GM19351 (cell line): ENCODE measurements around the gene B3GALNT1.
A peak's percentile ranks its signal among the peaks of the same experiment; 100 is the strongest.

Experiments
- ATAC-seq: cut with Tn5 transposase; IDR thresholded peaks from one replicate; pipeline ENCODE4 v1.9.1; 2021; ENCODE audit warnings: mild to moderate bottlenecking, moderate library complexity; ENCODE audit not compliant: unreplicated experiment

B3GALNT1 gene, protein sequence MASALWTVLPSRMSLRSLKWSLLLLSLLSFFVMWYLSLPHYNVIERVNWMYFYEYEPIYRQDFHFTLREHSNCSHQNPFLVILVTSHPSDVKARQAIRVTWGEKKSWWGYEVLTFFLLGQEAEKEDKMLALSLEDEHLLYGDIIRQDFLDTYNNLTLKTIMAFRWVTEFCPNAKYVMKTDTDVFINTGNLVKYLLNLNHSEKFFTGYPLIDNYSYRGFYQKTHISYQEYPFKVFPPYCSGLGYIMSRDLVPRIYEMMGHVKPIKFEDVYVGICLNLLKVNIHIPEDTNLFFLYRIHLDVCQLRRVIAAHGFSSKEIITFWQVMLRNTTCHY

DNA sequence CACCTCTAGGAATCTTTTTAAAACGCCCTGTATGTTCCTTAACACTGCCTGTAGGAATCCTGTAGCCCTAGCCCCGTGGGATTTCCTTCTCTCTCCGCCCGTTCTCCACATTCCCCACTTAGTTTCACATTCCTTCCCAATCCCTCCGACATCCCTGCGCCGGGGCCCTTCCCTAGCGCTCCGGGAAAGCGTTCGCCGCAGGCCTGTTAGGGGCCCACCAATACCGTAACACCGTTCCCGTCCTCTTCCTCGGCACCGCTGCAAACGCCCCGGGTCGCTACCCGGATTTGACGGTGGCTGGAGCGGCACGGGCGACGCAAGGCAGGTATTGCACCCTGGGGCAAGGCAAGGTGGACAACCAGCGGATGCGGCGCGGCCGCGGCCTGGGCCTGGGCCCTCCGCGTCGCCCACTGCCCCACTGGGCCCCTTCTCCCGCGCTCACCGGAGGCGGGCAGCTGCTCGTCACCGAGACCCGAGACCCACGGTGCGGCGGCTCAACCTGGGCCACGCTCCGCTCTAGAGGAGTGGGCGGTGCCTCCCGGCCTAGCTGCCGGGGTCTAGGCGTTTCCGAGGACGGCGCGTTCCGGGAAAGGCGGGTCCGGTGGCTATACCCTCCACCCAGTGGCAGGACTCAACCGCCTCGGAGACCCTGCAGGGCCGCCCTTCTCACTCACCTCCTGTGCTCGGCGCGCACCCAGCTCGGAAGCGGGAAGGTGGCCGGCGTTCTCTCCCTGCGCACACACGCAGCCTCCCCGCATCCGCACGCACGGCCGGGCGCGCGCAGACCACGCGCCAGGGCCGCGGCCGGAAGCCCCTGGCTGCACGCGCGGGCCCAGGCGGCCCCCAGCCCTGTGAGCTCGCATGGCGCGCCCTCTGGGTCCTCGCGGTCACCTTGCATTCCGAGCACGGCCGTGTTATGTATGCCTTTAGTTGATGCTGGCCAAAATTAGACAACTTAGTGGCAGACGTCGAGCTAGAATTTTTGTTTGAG, at the start of gene B3GALNT1:
B3GALNT1 (minus strand) TSS at position 789 of the 991 bp plus-strand sequence. CDS start 18,595 bp downstream, outside the sequence.
- ATAC-seq: peak; percentile 67

DNA sequence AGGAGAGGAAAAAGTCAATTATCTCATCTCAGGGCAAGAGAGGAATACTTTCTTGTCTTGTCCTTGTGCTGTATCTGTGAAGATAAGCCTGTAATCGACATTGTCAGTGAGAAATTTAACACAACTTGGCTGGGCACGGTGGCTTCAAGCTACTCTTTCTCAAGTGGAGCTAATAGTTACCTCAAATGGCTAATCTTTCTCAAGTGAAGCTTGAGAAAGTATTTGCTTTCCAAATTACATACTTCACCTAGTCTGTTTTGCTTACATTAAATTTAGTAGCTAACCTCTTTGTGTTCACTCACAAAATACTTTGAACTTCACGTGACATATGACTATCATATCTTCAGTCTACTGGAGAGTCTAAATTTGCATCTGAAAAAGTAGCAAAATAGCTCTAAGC, 48.3 kb upstream of the B3GALNT1 start:
- ATAC-seq: no peak

DNA sequence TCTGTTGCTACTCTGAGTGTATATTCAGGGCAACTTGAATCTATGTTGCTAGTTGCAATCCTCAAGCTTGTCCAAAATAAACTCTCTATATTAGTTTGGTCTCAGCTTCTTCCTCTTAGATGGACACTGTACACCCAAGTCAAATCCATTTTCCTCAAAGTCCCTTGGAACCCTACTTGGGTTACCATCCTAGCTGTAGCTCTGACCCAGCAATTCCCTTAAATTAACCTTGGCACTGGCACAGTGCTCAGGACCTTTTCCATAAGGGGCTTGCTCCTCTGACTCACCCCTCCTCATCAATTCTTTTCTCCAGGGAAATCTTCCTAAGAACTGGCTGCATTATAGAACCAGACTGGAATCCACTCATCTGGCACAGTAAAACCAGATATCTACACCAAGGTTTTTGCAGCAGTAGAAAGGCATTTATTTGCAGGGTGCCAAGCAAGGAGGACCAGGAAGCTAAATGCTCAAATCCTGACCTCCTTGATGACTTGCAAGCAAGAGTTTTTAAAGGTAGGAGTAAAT, 44.9 kb upstream of the B3GALNT1 start:
- ATAC-seq: no peak

DNA sequence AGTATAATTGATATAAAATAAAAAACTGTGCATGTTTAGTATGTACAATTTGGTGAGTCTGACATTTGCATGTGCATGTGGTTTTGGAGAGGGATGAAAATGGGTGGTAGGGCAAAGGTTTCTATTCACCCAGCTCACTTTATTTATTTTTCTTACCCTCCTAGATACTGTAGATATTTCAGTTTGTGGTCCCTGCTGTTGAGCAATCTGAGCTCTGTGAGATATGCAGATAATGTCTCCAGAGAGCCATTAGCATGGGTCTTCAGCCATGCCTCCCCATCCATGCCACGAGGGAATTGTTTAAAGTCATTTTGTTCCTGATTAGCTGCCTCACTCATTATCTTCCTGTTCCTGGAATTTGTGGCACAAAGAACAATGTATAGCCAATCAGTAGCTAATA, 44.4 kb upstream of the B3GALNT1 start:
- ATAC-seq: no peak

DNA sequence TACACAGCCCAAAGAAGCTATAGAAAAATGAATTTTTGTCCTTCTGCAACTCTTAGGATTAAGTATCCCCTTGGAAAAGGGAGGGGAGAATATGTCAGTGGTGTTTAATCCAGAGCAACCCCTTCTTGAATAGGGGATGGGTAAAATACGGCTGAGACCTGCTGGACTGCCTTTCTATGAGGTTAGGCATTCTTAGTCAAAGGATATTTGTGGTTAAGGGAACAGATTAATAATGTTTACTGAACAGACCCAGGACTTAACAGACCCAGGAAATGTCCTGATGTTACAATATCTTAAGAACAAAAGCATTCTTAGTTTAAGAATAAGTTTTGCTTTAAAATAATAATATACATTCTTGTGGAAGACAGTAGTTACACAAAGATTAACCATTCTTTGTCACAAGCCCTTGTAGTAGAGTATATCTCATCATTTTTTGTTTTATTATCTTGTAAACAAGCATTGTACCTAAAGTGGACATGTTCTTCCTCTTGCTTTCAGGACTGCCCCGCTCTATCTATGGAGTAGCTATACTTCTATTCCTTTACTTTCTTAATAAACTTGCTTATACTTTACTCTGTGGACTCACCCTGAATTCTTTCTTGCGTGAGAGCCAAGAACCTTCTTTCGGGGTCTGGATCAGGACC, 43.8 kb upstream of the B3GALNT1 start:
- no peak for ATAC-seq

DNA sequence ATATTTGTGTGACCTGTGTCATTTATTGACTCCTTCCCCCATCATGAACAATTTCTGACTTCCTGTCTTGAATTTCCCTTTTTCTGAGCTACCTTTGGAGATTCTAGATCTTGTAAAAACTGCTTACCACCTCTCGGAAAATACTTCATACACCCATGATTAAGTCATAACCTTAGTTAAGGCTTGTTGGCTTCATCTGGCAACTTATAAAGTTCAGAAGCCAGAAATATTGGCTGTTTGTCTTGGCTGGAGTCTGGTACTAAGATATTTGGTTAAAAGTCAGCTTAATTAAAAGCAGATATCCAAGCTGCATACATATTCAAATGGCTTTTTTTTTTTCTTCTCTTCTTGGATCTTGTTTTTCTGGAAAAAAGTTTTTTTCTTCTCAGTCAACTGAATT, 37.3 kb upstream of the B3GALNT1 start:
- ATAC-seq: no peak

DNA sequence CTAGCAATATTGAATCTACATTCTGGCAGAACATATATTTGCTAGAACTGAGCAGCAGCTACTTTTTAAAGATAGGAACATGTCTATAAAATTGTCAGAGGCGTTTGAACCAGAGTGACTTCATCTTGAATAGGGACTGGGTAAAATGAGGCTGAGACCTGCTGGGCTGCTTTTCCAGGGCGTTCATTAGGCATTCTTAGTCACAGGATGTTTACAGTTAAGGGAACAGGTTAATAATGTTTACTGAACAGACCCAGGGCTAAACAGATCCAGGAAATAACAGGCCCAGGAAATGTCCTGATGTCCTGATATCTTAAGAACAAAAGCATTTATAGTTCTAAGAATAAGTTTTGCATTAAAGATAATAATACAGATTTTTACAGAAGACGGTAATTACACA, 34.5 kb upstream of the B3GALNT1 start:
- ATAC-seq: no peak

DNA sequence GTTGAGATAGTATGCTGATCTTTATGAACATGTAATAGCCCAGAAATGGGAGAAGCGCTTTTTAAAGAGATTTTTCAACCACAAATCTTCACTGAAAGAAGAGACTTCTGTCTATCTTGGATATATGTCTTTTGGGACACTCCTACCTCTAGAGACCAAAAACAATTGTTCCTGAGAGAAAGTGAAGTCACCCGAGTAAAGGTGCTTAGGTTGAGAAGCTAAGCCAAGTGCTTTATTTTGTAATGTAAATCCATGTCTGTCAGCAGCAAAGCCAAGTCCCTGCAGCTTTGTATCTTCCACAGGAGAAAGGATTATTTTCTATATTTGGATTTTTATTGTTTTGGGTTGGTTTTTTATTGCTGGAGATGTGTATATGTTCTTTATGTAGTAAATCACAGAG, 32.1 kb upstream of the B3GALNT1 start:
- no peak for ATAC-seq

DNA sequence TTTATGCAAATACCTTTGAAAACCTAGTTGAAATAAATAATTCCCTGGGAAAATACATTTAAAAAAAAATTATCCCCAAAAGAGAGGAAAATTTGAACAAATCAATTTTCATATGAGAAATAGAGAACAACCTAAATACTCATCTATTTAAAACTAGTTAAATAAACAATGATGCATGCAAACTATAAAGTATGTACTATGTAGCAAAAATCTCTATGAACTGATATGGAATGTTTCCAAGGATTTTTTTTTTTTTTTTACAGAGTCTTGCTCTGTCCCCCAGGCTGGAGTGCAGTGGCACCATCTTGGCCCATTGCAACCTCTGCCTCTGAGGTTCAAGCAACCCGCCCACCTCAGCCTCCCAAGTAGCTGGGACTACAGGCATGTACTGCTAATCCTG, 27.2 kb upstream of the B3GALNT1 start:
- no peak for ATAC-seq

DNA sequence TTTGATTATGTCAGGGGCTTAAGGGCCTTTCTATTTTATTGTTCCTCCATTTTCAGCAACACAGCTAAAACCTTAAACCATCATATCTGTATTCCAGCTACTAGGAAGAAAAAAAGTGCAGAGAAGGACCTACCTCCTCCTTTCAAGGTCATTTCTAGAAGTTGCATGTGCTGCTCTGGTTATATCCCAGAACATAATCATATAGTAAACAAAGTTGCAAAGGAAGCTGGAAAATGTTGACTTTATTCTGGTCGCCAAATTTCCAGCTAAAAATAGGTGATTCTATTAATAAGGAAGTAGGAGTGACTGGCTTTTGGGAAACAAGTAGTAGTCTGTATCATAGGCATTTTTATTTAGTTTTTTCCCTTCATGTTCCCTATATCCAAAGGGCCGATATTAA, 21.3 kb upstream of the B3GALNT1 start:
- ATAC-seq: no peak

DNA sequence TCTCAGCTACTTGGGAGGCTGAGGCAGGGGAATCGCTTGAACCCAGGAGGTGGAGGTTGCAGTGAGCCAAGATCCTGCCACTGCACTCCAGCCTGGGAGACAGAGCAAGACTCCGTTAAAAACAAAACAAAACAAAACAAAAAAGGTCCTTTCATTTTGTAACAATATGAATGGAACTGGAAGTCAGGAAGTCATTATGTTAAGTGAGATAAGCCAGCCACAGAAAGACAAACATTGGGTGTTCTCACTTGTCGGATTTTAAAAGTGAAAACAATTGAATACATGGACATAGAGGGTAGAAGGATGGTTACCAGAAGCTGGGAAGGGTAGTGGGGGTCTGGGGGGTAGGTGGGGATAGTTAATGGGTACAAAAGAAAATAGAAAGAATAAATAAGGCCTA, 12.5 kb upstream of the B3GALNT1 start:
- ATAC-seq: no peak

DNA sequence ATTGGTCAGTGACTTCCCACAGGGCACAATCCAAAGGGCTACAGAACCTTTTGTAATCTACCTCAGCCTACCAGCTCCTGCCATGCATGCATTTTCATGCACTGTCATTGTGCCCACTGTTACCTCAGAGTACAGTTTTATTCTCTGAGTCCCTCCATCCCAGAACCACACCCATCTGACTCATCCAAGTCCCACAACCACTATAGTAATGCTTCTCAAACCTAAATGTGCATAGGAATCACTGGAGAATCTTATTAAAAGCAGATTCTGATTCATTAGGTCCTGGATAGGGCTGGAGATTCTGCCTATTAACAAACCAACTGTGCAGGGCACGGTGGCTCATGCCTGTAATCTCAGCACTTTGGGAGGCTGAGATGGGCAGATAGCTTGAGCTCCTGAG, 3.7 kb upstream of the B3GALNT1 start:
- no peak for ATAC-seq

DNA sequence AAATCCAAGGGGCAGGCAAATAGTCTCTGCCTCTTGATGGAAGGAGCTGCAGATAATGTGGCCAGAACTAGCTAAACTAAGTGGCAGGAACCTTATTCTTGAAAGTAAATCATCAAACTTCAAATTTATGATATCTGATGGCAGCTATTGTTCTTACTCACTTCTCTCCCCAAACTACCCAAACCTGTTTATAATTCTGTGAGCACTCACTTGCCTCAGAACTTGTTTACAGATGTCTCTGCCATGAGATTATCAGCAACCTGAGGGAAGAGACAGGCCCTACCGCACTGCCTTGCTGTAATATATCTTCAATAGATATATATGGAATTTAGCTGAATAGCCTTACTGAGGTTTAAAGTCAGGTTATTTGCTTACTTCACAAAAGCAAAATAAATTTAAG, 2.2 kb upstream of the B3GALNT1 start:
- ATAC-seq: no peak

DNA sequence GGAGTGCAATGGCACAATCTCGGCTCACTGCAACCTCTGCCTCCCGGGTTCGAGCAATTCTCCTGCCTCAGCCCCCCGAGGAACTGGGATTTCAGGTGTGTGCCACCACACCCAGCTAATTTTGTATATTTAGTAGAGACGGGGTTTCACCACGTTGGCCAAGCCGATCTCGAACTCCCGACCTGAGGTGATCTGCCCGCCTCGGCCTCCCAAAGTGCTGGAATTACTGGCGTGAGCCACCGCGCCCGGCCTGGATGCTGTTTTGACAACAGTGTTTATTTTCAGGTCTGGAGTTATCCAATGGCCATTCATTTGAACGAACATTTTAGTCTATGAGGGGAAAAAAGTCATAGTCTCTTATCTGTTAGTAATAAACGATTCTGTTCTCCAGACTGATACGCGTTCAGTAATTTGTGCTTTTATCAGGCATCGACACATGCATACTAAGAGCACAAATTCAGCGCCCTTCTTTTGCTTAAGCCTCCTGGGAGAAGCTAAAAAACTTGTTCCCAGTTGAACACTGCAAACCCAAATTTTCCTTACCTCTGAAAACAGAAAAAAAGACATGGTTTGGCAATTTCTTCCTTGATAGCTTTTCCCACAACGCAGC, 1.3 kb downstream of the B3GALNT1 start:
- ATAC-seq: no peak

DNA sequence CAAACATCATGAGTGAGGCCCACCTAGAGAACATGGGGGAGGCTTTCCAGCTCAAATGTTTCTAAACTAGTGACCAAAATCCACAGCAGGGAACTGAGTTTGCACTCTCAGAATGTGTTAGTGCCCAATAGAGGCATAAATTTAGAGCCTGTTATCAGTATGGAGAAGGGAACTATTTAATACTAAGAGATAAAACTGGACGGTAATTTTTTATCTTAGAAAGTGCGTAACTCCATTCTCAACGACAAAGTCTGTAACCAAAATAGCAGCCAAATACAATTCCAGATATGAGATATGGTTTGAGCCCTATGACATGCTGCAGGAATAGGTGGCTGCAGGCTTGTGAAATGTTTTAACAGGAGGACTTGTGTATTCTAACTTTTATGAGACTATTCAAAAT, 3.5 kb downstream of the B3GALNT1 start:
- no peak for ATAC-seq

DNA sequence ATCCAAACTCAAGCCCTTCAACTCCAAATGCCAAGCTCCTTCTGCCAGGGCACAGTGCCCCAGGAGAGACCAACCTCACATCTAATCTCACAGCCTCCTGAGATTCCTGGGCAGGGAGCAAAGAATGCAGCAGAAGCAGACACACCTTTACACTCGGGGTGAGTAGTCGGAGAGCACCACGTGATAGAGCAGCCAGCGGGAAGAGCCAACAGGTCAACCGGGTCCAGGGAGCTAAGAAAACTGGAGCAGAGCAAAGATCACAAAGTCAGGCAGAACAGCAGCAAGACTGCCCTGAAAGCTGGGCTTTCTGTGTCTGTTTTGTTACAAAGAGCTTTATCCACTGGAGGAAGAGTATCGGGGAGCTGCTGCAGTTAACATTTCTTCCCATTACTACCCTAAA, 4.2 kb downstream of the B3GALNT1 start:
- no peak for ATAC-seq

DNA sequence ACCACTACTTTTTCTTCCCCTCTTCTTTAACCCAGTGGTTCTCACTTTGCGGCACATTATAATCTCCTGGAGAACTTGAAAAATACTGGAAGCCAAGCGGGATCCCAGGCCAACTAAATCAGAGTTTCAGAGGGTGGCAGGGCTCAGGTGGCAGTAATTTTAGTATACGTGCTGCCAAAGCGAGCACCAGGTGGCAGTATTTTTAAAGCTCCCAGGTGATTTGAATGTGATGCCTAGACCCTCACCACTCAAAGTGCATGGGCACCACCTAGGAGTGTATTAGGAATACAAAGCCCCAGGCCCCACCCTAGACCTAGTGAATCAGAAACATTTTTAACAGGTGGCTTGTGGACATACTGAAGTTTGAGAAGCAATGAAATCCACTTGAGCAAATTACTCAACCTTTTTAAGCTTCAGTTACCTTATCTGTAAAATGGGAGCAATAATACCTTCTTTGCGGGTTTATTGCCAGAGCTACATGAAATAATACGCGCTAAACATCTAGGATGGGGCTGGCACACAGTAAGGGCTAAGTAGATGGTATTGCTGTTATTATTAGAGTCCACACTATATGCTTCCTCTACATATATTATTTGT, 8.3 kb downstream of the B3GALNT1 start:
- ATAC-seq: peak; percentile 47

DNA sequence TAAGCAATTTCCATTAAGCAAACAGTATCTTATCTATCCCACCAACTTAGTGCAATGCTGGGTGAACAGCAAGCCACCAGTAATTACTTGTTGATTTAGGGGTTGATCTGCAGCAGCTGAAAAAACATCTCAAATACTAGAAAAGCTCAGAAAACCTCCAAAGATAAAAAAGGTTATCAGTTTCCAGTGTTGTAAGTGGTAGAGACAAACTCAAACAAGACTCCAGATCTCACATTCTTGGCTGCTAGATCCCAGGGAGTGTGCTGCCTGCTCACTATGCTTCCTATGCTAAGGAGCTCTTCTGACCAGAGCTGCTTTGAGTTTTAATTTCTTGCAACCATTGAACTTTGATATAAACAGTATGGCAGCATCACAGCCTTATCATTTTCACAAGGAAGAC, 11.3 kb downstream of the B3GALNT1 start:
- ATAC-seq: no peak

DNA sequence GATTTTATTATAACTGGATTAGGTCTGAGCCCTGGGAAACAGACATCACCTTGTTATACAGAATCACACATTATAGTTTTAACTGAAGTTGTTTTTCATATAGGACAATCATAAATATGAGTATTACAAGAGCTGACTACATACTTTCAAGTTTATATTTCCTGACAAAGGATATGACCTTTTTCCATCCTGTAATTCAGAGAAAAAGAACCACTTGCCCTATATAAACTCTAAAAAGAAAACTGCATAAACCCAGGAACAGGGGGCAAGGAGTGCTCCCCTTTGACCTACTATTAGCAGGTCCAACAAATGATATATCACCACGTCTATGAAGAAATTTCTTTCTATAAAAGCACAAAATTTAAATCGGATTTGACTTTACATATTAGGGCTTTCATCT, 20.9 kb downstream of the B3GALNT1 start:
- no peak for ATAC-seq

DNA sequence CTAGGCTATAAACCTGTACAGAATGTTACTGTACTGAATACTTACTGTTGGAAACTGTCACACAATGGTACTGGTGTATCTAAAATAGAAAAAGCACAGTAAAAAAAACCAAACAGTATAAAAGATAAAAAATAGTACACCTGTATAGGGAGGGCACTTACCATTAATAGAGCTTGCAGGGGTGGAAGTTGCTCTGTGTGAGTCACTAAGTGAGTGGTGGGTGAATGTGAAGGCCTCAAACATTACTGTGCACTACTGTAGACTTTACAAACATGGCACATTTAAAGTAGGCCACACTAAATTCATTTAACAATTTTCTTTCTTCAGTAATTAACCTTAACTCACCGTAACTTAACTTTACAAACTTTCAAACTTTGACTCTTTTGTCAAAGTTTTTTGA, 22.0 kb downstream of the B3GALNT1 start:
- ATAC-seq: no peak
